ENCODE measurements around the gene KRT6C. TPM values are rescaled to one million over a fixed set of nuclear protein-coding genes. Genes with fewer than 3 reads are reported as not detected.

Gene KRT6C
- total and polyA plus RNA-seq, 4 donors: 0.08 to 0.10 TPM; not detected in 2

DNA sequence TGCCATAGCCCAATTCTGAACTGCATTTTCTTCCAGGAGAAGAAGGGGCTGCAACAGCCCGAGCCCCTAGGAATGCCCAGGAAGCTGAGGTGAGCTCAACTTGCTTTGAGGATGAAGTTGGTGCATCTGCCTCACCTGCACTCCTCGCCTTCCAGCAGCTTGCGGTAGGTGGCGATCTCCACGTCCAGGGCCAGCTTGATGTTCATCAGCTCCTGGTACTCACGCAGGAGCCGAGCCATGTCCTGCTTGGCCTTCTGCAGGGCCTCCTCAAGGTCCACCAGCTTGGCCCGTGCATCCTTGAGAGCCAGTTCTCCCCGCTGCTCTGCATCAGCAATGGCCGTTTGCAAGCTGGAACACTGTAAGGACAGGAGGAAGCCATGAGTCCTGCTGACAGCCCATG lies 45.5 kb downstream of the KRT6C start:
- DNase-seq: no peak
- Histone ChIP-seq H3K36me3 (ENCODE audit: control insufficient read depth in 4 of 4, insufficient read depth in 4 of 4, low read length in 4 of 4) (no peaks in the 10 kb centered on the region), H3K27me3 (ENCODE audit: control insufficient read depth in 3 of 3, insufficient read depth in 3 of 3, low read length in 2 of 3) (peaks cover 0 to 9% (median 0%) of the 10 kb centered on the region in 3 donors), H3K27ac (ENCODE audit: low read depth in 1 of 2, low read length in 1 of 2) (no peak overlapping the region), H3K9ac (ENCODE audit: insufficient read depth in 1 of 2, low read length in 2 of 2) (no peak overlapping the region), H3K4me3 (no peak overlapping the region), H3K9me3 (ENCODE audit: control insufficient read depth in 4 of 4, insufficient read depth in 3 of 4, low read length in 3 of 4) (no peaks in the 10 kb centered on the region), H3K4me1 (ENCODE audit: control insufficient read depth in 5 of 5, insufficient read depth in 5 of 5, low read length in 5 of 5) (peaks cover 0 to 9% (median 0%) of the 10 kb centered on the region in 5 donors)
- 74 to 78% methylated on average over 10 of the region's 10 CpGs for WGBS, 2 donors
- TF ChIP-seq, protein P1, sequence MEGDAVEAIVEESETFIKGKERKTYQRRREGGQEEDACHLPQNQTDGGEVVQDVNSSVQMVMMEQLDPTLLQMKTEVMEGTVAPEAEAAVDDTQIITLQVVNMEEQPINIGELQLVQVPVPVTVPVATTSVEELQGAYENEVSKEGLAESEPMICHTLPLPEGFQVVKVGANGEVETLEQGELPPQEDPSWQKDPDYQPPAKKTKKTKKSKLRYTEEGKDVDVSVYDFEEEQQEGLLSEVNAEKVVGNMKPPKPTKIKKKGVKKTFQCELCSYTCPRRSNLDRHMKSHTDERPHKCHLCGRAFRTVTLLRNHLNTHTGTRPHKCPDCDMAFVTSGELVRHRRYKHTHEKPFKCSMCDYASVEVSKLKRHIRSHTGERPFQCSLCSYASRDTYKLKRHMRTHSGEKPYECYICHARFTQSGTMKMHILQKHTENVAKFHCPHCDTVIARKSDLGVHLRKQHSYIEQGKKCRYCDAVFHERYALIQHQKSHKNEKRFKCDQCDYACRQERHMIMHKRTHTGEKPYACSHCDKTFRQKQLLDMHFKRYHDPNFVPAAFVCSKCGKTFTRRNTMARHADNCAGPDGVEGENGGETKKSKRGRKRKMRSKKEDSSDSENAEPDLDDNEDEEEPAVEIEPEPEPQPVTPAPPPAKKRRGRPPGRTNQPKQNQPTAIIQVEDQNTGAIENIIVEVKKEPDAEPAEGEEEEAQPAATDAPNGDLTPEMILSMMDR (IDR thresholded peaks at IDR 0.05; ENCODE audit: control extremely low read depth, extremely low read depth): no peak
- ATAC-seq (ENCODE audit: insufficient read depth, low FRiP score): no peak

DNA sequence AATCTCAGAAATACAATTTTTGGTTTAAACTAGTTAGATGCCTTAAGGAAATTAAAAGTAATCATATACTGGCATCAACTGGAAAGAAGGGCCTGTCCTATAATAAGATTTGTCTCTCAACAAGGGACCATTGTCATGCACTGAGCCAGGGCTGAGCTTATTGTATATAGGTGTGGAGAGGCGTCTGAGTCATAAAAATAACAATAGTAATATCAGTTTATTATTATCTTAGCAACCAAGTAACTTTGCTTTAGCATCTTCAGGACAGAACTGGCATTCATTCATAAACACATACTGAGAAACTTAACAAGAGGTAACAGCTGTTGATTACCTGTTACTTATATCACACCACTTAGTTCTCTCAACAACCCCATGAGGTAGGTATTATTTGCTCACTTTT lies 46.5 kb downstream of the KRT6C start:
- Histone ChIP-seq H3K9me3 (ENCODE audit: control insufficient read depth in 4 of 4, insufficient read depth in 3 of 4, low read length in 3 of 4) (no peaks in the 10 kb centered on the region), H3K4me1 (ENCODE audit: control insufficient read depth in 5 of 5, insufficient read depth in 5 of 5, low read length in 5 of 5) (peaks cover 0 to 13% (median 0%) of the 10 kb centered on the region in 5 donors), H3K9ac (ENCODE audit: insufficient read depth in 1 of 2, low read length in 2 of 2) (no peak overlapping the region), H3K27me3 (ENCODE audit: control insufficient read depth in 3 of 3, insufficient read depth in 3 of 3, low read length in 2 of 3) (peaks cover 0 to 6% (median 0%) of the 10 kb centered on the region in 3 donors), H3K27ac (ENCODE audit: low read depth in 1 of 2, low read length in 1 of 2) (no peak overlapping the region), H3K36me3 (ENCODE audit: control insufficient read depth in 4 of 4, insufficient read depth in 4 of 4, low read length in 4 of 4) (no peaks in the 10 kb centered on the region), H3K4me3 (no peak overlapping the region)
- TF ChIP-seq, protein P1 (IDR thresholded peaks at IDR 0.05; ENCODE audit: control extremely low read depth, extremely low read depth): no peak
- 73 to 80% methylated on average over 1 of the region's 1 CpG for WGBS, 2 donors
- DNase-seq (no peak), ATAC-seq (ENCODE audit: insufficient read depth, low FRiP score) (no peak)

DNA sequence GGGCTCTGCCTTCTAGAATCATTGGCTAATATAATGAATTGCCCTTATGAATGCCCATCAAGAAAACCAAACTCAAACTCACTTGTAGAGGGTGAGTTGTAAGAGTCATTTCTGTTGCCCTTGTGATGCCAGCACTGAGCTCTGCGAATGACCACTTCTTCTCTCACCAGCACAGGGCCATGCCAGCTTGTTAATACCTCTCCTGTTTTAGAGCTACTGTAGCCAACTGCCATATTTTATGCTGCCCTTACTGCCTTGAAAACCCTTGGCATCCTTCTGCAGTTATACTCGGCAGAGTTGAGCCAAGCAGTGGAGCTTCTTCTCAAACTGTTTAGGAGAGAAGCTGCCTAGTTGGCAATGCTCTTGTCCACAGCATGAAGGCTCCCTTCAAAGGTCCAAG lies 47.6 kb downstream of the KRT6C start:
- no peaks in the 10 kb centered on the region for H3K9me3 ChIP-seq (ENCODE audit: control insufficient read depth in 4 of 4, insufficient read depth in 3 of 4, low read length in 3 of 4)
- H3K36me3 ChIP-seq (ENCODE audit: control insufficient read depth in 4 of 4, insufficient read depth in 4 of 4, low read length in 4 of 4): no peaks in the 10 kb centered on the region
- H3K4me3 ChIP-seq: no peak overlapping the region
- TF ChIP-seq, protein P1 (IDR thresholded peaks at IDR 0.05; ENCODE audit: control extremely low read depth, extremely low read depth): no peak
- H3K27ac ChIP-seq (ENCODE audit: low read depth in 1 of 2, low read length in 1 of 2): no peak overlapping the region
- peaks cover 0 to 2% (median 0%) of the 10 kb centered on the region in 3 donors for H3K27me3 ChIP-seq (ENCODE audit: control insufficient read depth in 3 of 3, insufficient read depth in 3 of 3, low read length in 2 of 3)
- ATAC-seq (ENCODE audit: insufficient read depth, low FRiP score) (no peak), DNase-seq (no peak)
- H3K9ac ChIP-seq (ENCODE audit: insufficient read depth in 1 of 2, low read length in 2 of 2): no peak overlapping the region
- H3K4me1 ChIP-seq (ENCODE audit: control insufficient read depth in 5 of 5, insufficient read depth in 5 of 5, low read length in 5 of 5): peaks cover 0 to 13% (median 0%) of the 10 kb centered on the region in 5 donors
- 93 to 96% methylated on average over 2 of the region's 2 CpGs for WGBS, 2 donors

DNA sequence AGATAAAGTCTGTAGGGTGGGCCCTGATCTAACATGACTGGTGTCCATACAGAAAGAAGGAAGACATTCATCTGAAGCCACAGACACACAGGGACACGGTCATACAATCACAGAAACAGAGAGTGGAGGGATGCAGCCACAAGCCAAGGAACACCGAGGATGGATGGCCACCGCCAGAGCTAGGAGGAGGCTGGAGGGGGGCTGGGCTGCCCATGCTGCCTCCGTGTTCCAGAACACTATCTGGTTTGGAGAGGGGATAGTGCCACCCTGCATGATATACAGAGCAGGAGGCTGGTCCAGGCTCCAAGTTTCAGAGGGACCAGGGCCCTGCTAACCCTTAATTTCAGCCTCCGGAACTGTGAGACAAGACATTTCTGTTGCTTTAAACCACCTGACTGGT lies 48.1 kb downstream of the KRT6C start:
- Histone ChIP-seq H3K36me3 (ENCODE audit: control insufficient read depth in 4 of 4, insufficient read depth in 4 of 4, low read length in 4 of 4) (no peaks in the 10 kb centered on the region), H3K4me3 (no peak overlapping the region), H3K27me3 (ENCODE audit: control insufficient read depth in 3 of 3, insufficient read depth in 3 of 3, low read length in 2 of 3) (peaks cover 0 to 2% (median 0%) of the 10 kb centered on the region in 3 donors), H3K4me1 (ENCODE audit: control insufficient read depth in 5 of 5, insufficient read depth in 5 of 5, low read length in 5 of 5) (peaks cover 0 to 13% (median 0%) of the 10 kb centered on the region in 5 donors), H3K9me3 (ENCODE audit: control insufficient read depth in 4 of 4, insufficient read depth in 3 of 4, low read length in 3 of 4) (no peaks in the 10 kb centered on the region), H3K9ac (ENCODE audit: insufficient read depth in 1 of 2, low read length in 2 of 2) (no peak overlapping the region), H3K27ac (ENCODE audit: low read depth in 1 of 2, low read length in 1 of 2) (no peak overlapping the region)
- TF ChIP-seq, protein P1 (IDR thresholded peaks at IDR 0.05; ENCODE audit: control extremely low read depth, extremely low read depth): no peak
- ATAC-seq (ENCODE audit: insufficient read depth, low FRiP score) (no peak), DNase-seq (no peak)
- 84 to 89% methylated on average over 5 of the region's 5 CpGs for WGBS, 2 donors
